Measurements from ENCODE around the gene COX19.

DNA sequence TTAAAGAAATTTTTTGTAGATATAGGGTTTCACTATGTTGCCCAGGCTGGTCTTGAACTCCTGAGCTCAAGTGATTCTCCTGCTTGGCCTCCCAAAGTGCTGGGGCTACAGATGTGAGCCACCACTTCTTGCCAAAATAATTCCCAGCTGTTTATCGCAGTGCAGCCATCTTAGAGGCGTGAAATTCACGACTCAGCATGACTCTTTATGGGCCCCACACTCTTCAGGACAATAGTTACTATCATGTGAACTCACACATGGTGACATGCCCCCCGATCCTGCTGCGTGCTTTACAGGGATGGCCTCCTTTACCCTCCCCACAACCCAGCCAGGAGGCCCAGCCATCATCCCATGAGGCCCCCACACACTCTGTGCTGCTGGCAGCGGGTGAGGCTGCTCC is 4.6 kb downstream of the COX19 start:
- TF ChIP-seq ATF3 (IDR thresholded peaks at IDR 0.05) (no peak), CTCF (IDR thresholded peaks at IDR 0.05 in 2 of 3, conservative IDR thresholded peaks at IDR 0.05 in 1 of 3; ENCODE audit: borderline replicate concordance in 1 of 3, insufficient read depth in 1 of 3, low read depth in 2 of 3, low read length in 2 of 3) (no peak), EZH2phosphoT487 (IDR thresholded peaks at IDR 0.05; ENCODE audit: borderline replicate concordance) (no peak), RAD21 (IDR thresholded peaks at IDR 0.05; ENCODE audit: low read depth) (no peak), ZFX (IDR thresholded peaks at IDR 0.05) (no peak), POLR2AphosphoS5 (IDR thresholded peaks at IDR 0.05; ENCODE audit: low read depth, low read length) (no peak), POLR2A (IDR thresholded peaks at IDR 0.05; ENCODE audit: borderline replicate concordance, extremely low read depth, insufficient read depth, insufficient read length) (no peak), MAX (IDR thresholded peaks at IDR 0.05) (no peak), SIN3A (IDR thresholded peaks at IDR 0.05; ENCODE audit: low read depth) (no peak)

Measured in HCT116 (cell line).